Transverse colon (tissue), 4 donors: ENCODE data around the gene WDFY2. TPM values are rescaled to one million over a fixed set of nuclear protein-coding genes. Genes with fewer than 3 reads are reported as not detected.

Experiments
- DNase-seq: peaks from one replicate; pipeline ENCODE4 v3.0.0-alpha.2; 2019
- H3K27ac ChIP-seq, 4 donors: fragments of 200-600 bp; sonication (generic); 2 replicates each; pipeline ENCODE4 v1.5.1; 2016 to 2018; ENCODE audit warnings: inconsistent platforms in 4 of 4
- H3K27me3 ChIP-seq: fragments of 200-600 bp; sonication (generic); 2 replicates; pipeline ENCODE4 v1.5.1; 2017; ENCODE audit warnings: inconsistent platforms
- H3K36me3 ChIP-seq, 4 donors: fragments of 200-600 bp; sonication (generic); 2 replicates each; pipeline ENCODE4 v1.5.1; 2017 to 2019; ENCODE audit warnings: inconsistent platforms in 4 of 4
- H3K4me1 ChIP-seq, 4 donors: fragments of 200-600 bp; sonication (generic); 2 replicates each; pipeline ENCODE4 v1.5.1; 2017 to 2020; ENCODE audit warnings: inconsistent platforms in 4 of 4
- H3K4me3 ChIP-seq, 4 donors: fragments of 200-600 bp; sonication (generic); 1 replicate in 1 of 4; 2 replicates in 3 of 4; pipeline versions ENCODE4 v1.5.1 to v1.6.1; 2017 to 2019; ENCODE audit warnings: inconsistent platforms in 4 of 4
- H3K9me3 ChIP-seq, 2 donors: fragments of 200-600 bp; sonication (generic); 2 replicates each; pipeline ENCODE4 v1.5.1; 2017 to 2019; ENCODE audit warnings: inconsistent platforms in 2 of 2
- CTCF ChIP-seq, 5 experiments: fragments of 200-600 bp in 3 of 5; fragments of 450-650 bp in 2 of 5; sonication (generic) in 3 of 5; IDR thresholded peaks; 1 replicate in 2 of 5; 2 replicates in 3 of 5; pipeline ENCODE4 v1.5.1; 2016 to 2017; ENCODE audit warnings: antibody characterized with exemption in 5 of 5, inconsistent platforms in 3 of 5, mild to moderate bottlenecking in 2 of 5, moderate library complexity in 1 of 5
- EP300 ChIP-seq: sonication (generic); formaldehyde crosslinking; IDR thresholded peaks from one replicate; pipeline ENCODE4 v1.6.1; 2017; ENCODE audit warnings: antibody characterized with exemption, low read depth
- POLR2A ChIP-seq: fragments of 450-650 bp; IDR thresholded peaks from one replicate; pipeline ENCODE4 v1.6.1; 2016; ENCODE audit warnings: antibody characterized with exemption, mild to moderate bottlenecking, moderate library complexity
- POLR2AphosphoS5 ChIP-seq, 3 donors: sonication (generic); formaldehyde crosslinking; IDR thresholded peaks; one replicate each; pipeline ENCODE4 v1.6.1; 2016; ENCODE audit warnings: antibody characterized with exemption in 3 of 3
- WGBS, 2 donors: methylation state at CpG; one replicate each; pipeline ENCODE4 v1.1.5; 2018; ENCODE audit warnings: low coverage in 1 of 2; 5-methylcytosine and 5-hydroxymethylcytosine counted together
- in situ Hi-C, 4 donors: fragments of 200-750 bp; cut with MboI; loops; one replicate each; pipeline versions ENCODE4 v1.15.0 to v1.15.1; 2017; ENCODE audit warnings: low sequenced_read_pairs in 3 of 4, low pct_ligation_motif_present in 1 of 4, low pct_unique_long_range_greater_than_20kb in 1 of 4
- intact Hi-C: fragments of 100-400 bp; cut with DNase I; formaldehyde crosslinking; loops from one replicate; pipeline ENCODE4 v1.15.1; 2023; ENCODE audit warnings: low total_unique reads
- total RNA-seq, 4 donors: library from RNA; depleted of rRNA; stranded (reverse); fragments of >200 nt; gene quantifications; one replicate each; pipeline ENCODE4 v1.1.0, GENCODE V29; 2016

WDFY2 gene
- total RNA-seq, 4 donors from 2014 or later = 2.4 to 12.3 (median 6.7) TPM

- in situ Hi-C loops = no loop called here
- no peak overlapping the region for H3K27ac ChIP-seq
- no peaks in the 10 kb centered on the region for H3K27me3 ChIP-seq
- H3K9me3 ChIP-seq = no peaks in the 10 kb centered on the region
- 68 to 75% methylated on average over 2 to 3 of the region's 3 CpGs for WGBS, 2 donors
- no peaks in the 10 kb centered on the region for H3K36me3 ChIP-seq
- DNase-seq = no peak
- H3K4me3 ChIP-seq = no peak overlapping the region
- intact Hi-C loops = no loop called here
- H3K4me1 ChIP-seq = peaks cover 0 to 10% (median 0%) of the 10 kb centered on the region in 4 donors
- TF ChIP-seq EP300 = no peak
Observed at GRCh38 chr13:51632591-51633362, 48.5 kb downstream of the WDFY2 start.

- in situ Hi-C loops = no loop called here
- intact Hi-C loops = no loop called here
- H3K4me1 ChIP-seq = peaks cover 0 to 10% (median 0%) of the 10 kb centered on the region in 4 donors
- DNase-seq = no peak
- whole genome bisulfite sequencing, 2 donors = 77 to 88% methylated on average over 11 to 12 of the region's 12 CpGs
- no peak for TF ChIP-seq EP300
- no peak for TF ChIP-seq POLR2AphosphoS5 (IDR thresholded peaks at IDR 0.05)
- no peak for TF ChIP-seq POLR2A
- no peak for TF ChIP-seq CTCF (IDR thresholded peaks at IDR 0.05)
- no peaks in the 10 kb centered on the region for H3K9me3 ChIP-seq
- H3K27me3 ChIP-seq = no peaks in the 10 kb centered on the region
- no peak overlapping the region for H3K4me3 ChIP-seq
- H3K36me3 ChIP-seq = no peaks in the 10 kb centered on the region
- no peak overlapping the region for H3K27ac ChIP-seq
Observed at GRCh38 chr13:51635137-51635878, 51.0 kb downstream of the WDFY2 start.

- TF ChIP-seq POLR2A (no peak), EP300 (no peak), POLR2AphosphoS5 (IDR thresholded peaks at IDR 0.05) (no peak), CTCF (IDR thresholded peaks at IDR 0.05) (no peak)
- 41 to 50% methylated on average over 7 of the region's 7 CpGs for WGBS, 2 donors
- H3K4me1 ChIP-seq = peaks cover 0 to 10% (median 0%) of the 10 kb centered on the region in 4 donors
- H3K36me3 ChIP-seq = no peaks in the 10 kb centered on the region
- no peaks in the 10 kb centered on the region for H3K27me3 ChIP-seq
- no peak for DNase-seq
- in situ Hi-C loops = no loop called here
- H3K27ac ChIP-seq = no peak overlapping the region
- intact Hi-C loops = no loop called here
- H3K9me3 ChIP-seq = no peaks in the 10 kb centered on the region
- no peak overlapping the region for H3K4me3 ChIP-seq
Observed at GRCh38 chr13:51636349-51636890, 52.2 kb downstream of the WDFY2 start.

GRCh38 chr13:51637852-51638215 is 53.6 kb downstream of the WDFY2 start:
- 91 to 100% methylated on average over 2 to 4 of the region's 4 CpGs for WGBS, 2 donors

More at GRCh38 chr13:51637852-51638215, 53.6 kb downstream of the WDFY2 start:
- no peak for DNase-seq
- H3K27me3 ChIP-seq = no peaks in the 10 kb centered on the region
- peaks cover 0 to 10% (median 0%) of the 10 kb centered on the region in 4 donors for H3K4me1 ChIP-seq
- no peak overlapping the region for H3K27ac ChIP-seq
- in situ Hi-C loops (no loop called here), intact Hi-C loops (no loop called here)
- no peak for TF ChIP-seq EP300
- TF ChIP-seq CTCF (IDR thresholded peaks at IDR 0.05) = no peak
- TF ChIP-seq POLR2AphosphoS5 (IDR thresholded peaks at IDR 0.05) = no peak
- no peak for TF ChIP-seq POLR2A
- no peaks in the 10 kb centered on the region for H3K9me3 ChIP-seq
- no peaks in the 10 kb centered on the region for H3K36me3 ChIP-seq
- H3K4me3 ChIP-seq = no peak overlapping the region
